A204.1 (cell line): ENCODE data around the gene TM4SF5.

Experiments
- FAIRE-seq: peaks from 2 replicates; lab custom pipeline; 2012; peaks lifted over from hg19 to GRCh38; lab: Jason Lieb, UNC

The TM4SF5 gene, protein sequence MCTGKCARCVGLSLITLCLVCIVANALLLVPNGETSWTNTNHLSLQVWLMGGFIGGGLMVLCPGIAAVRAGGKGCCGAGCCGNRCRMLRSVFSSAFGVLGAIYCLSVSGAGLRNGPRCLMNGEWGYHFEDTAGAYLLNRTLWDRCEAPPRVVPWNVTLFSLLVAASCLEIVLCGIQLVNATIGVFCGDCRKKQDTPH

DNA sequence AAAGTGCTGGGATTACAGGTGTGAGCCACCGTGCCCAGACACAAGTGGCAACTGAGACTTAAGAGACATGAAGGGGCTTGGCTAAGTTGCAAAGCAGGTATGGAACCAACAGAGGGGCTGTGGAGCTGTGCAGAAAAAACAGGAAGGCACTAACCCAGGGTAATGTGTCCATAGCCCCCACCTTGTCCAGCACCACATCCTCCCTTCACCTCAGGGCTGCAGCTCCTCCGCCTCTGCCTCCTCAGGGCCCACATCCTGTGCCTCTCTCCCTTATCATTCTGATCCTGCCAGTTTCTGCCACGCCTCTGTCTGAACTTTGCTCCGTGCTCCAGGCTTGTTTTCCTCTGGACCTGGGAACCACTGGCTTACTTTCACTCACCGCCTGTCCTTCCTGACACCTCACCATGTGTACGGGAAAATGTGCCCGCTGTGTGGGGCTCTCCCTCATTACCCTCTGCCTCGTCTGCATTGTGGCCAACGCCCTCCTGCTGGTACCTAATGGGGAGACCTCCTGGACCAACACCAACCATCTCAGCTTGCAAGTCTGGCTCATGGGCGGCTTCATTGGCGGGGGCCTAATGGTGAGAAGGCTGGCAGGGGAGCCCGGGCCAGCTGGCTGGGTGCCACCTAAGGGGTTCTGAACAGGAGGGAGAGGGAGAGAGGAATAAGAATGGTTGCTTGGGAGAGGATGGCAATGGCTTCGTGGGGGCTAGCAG is at the start of gene TM4SF5:
TM4SF5 (plus strand) TSS at position 368 of the 716 bp plus-strand sequence; CDS start at position 405, 37 bp downstream.
- no peak for FAIRE-seq

DNA sequence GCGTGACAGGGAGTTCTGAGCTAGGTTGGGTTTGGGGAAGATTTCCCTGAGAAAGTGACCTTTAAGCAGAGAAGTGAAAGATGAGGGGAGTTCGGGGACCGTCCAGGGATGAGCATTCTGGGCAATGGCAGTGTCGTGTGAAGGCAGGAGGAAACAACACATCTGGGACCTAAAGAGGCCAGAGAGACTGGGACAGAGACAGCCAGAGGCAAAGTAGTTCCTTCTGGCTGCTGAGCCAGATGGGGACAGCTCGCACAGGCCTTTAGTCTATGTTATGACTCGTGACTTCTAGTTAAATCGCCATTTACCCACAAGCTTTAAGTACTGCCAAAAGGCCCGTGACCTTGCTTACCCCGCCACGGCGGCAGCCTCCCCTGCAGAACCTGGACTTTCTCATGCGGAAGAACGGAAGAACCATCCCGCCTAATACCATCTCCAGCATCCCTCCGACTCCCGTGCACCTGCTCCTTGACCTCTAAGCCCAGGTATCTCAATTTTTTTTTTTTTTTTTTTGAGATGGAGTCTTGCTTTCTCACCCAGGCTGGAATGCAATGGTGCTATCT is 48.9 kb upstream of the TM4SF5 start:
- FAIRE-seq = no peak

DNA sequence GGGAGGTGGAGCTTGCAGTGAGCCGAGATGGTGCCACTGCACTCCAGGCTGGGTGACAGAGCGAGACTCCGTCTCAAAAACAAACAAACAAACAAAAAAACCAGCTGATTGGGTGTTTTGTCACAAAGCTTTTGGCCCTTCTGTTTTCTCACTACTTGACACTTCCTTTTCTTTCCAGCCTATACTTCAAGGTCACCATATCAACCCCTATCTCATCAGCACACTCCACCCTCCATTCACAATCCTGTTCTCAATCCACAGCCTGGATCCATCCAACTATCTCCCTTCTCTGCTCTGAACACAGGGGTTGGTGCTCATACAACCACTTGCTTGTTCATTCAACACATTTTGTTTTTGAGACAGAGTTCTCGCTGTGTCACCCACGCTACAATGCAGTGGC is 47.0 kb upstream of the TM4SF5 start:
- no peak for FAIRE-seq

DNA sequence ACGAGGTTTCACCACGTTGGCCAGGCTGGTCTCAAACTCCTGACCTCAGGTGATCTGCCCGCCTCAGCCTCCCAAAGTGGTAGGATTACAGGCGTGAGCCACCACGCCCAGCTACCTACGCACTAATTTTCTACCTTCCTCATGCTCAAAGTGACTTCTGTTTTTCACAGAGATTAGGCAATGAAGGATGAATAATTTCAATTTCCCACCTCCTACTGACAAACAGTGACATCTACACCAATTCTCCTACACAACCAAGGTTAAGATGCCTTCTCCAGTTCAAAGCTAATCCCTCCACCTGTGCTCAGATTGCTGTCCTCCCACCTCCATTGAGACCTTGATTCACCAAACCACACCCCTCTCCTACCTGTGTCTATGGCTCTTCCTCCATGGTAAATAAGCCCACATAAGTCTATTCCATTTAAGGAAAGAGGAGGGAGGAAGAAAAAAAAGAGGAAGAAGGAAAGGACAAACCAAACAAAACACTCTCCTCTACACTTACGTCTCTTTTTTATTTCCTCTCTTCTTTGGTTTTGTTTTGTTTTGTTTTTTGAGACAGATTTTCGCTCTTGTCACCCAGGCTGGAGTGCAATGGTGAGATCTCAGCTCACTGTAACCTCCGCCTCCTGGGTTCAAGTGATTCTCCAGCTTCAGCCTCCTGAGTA is 45.9 kb upstream of the TM4SF5 start:
- no peak for FAIRE-seq

DNA sequence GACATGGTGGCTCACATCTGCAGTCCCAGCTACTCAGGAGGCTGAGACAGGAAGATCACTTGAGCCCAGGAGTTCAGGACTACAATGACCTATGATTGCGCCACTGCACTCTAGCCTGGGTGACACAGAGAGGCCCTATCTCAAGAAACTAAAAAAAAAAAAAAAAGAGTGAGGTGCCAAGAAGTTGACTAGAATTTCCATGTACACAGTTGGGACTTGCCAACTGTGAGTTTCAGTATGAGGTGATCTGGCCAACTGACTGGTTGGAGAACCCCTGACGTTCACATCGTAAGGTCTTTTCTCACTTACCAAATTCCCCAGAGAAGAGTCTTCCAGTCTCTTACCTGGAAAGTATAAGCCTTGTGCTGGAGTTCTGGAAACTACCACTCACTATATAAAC is 43.6 kb upstream of the TM4SF5 start:
- FAIRE-seq = no peak

DNA sequence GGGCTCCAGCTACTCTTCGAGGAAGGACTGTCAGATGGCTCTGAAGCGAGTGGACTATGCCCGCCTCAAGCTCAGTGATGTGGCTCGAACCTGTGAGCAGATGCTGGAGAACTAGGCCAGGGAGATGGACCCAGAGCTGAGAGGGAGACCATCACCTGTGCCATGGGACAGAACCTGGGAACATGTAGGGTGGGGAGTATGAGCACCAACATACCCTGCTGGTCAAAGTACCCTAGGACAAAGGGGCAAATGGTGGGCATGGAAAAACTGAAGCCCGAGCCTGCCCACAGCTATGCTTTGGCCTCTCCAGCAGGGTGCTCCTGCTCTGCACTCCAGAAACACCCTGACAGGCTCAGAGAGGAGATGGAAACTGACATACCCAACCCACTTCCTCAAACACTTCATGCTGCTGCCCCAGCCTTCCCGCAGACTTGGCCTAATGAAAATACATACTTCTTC is 38.6 kb upstream of the TM4SF5 start:
- FAIRE-seq = no peak

DNA sequence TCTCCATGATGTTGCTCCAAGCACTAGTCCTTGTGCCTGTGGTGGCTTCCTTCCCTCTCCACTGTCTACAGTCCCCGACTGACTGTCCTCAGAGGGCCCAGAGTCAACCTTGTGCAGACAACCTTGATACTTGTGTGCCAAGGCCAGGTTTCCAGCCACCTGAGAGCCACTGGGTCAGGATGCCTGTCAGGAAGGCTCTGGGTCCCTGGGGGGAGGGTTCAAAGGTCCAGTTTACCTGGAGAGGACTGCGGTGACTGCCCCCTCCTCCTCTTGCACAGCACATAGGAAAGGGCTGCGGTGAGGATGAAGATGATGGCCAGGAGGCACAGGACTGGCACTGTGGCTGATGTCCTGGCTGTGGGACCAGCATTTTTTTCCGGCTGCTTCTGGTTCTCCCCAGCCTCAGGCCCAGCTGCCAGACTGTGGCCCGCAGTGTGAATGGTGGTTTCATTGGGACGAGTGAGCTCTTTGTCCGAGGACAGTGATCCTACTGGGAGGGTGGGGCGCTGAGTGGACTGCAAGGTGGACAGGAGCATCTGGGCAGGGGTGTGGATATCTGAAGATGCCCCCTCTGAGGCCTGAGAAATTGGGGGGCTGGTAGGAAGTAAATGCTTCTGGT is 36.7 kb upstream of the TM4SF5 start:
- no peak for FAIRE-seq

DNA sequence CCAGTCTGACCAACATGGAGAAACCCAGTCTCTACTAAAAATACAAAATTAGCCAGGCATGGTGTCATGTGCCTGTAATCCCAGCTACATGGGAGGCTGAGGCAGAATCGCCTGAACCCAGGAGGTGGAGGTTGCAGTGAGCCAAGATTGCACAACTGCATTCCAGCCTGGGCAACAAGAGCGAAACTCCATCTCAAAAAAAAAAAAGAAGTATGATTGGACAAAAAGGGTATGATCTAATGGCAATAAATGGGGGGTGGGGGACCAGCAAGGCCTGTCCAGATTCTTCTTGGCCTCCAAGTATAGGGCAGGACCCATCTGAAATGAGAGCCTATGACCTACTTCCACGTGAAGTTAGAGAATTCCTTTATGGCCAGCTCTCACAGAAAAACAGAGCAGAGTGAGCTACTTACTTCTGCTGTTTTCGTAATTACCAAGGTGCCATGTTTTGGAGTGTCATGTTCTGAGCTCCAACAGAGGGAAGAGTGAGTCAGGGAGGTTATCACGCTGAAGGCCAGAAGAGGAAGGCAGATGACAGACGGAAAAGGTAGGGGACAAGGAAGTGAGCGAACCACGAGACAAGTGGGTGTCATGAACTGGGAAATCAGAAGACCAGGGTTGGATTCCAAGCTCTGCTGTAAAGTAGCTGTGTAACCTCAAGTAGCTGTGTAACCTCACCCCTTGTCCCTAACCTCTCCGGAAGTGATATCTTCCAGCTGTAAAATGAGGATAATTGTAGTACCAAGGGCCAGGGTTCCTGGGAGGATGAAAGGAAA is 35.6 kb upstream of the TM4SF5 start:
- FAIRE-seq = no peak

DNA sequence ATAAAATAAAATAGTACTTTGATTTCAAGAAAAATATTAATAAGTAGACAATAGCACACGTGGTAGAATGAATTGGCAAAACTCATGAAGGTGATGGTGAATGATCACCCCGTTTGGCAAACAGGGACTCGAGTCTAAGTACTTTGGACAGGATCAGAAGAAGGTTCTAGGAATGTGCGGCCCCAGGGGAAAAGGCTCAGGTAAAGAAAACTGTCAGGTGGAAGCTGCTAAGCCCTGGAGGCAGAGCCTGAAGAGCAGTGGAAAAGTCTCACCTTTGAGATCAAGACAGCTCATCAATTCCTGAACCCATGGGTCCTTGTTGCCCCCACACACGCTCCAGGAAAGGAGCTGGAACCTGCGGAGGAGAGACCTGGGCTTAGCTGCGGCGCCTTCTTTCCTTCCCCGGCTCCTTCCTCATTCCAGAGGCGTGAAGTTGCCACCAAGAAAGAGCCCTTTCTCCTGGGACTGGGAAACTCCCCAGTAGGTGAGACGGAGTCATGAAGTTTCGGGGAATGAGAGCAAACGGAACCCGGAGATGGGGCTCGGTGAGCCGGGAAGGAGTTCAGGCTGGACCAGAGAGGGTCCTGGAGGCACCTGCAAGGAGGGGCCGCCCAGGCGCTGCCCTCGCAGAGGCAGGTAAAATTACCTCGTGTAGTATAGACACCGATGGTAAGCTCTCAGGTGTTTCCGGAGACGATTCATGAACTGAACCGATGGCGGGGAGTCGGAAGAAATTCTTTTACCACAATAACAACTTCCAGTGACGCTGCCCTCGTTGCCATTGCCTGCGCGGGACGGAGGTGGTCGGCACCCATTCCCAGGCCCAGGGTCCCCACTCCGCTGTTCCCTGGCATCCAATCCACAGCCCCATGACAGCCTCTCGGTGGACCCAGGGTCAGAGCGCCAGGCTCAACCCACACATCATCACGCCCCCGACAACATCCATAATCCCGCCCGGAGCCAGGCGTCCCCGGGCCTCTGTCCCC is 33.3 kb upstream of the TM4SF5 start:
- FAIRE-seq = no peak

DNA sequence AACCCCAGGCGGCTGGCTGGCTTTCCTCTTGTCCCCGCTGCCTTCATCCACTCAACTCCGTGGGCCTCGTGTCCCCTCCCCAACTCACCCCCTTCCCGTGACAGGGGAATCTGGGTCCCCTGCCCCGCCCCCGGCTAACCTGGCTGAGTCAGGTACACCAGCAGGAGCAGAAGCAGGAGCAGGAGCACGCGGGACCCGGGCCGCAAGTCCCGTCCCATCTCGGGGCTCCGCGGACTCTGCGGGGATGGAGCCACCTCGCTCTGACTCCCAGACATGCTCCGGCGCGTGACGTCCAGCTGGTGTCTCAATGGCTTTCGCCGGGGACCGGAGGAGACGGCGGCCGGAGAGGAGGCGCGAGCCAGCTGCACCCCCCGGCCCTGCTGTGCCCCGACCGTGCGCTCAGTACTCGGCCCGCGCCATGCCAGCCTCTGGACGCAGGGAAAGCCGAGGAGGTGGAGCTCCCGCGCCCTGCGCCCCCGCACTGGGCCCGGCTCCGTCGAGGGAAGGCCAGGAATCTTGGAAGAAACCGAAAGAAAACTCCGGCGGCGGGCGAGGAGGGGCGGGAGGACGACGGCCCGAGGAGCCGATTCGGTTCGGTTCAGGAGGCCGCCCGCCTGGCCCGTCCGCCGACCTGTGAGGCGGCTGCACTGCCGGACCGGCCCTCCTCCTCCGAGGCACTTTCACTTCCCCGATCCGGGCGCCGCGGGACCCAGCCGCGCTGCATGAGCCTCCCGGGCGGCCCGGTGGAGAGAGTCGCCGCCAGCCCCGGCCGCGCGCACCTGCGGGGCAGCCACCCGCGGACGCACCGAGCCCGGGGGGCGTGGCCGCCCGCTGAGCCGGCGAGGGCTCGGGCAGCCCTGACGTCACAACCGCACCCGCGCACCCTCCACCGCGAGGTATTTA is 32.3 kb upstream of the TM4SF5 start, which contains the start of the genes CXCL16 and ZMYND15:
CXCL16 (minus strand) TSS at position 807 of the 903 bp plus-strand sequence; CDS start at position 218, 589 bp downstream.
ZMYND15 (plus strand) TSS at position 712 of the 903 bp plus-strand sequence. CDS start 716 bp downstream, outside the sequence.
- no peak for FAIRE-seq

DNA sequence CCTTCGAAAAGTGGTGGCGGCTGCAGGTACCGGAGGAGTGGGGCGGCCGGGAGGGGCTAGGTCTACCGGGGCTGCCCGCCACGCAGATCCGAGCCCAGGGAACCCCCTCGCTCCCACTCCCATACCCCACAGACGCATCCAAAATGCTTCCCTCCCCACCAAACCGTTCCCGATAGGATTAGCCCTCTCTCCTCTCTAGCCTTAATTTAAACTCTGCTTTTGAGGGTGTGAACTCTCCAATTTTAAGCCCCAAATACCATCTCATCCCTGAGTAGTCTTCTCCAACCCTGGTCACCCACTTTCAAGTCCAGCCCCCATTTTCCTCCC is 31.7 kb upstream of the TM4SF5 start:
- no peak for FAIRE-seq

DNA sequence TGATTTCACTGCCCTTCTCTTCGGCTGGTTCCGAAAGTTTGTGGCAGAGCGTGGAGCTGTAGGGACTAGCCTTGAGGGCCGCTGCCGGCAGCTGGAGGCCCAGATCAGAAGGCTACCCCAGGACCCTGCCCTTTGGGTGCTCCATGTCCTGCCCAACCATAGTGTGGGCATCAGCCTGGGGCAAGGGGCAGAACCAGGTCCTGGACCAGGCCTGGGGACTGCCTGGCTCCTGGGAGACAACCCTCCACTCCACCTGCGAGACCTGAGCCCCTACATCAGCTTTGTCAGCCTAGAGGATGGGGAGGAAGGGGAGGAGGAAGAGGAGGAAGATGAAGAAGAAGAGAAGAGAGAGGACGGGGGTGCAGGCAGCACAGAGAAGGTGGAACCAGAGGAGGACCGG is 31.1 kb upstream of the TM4SF5 start:
- FAIRE-seq = no peak

DNA sequence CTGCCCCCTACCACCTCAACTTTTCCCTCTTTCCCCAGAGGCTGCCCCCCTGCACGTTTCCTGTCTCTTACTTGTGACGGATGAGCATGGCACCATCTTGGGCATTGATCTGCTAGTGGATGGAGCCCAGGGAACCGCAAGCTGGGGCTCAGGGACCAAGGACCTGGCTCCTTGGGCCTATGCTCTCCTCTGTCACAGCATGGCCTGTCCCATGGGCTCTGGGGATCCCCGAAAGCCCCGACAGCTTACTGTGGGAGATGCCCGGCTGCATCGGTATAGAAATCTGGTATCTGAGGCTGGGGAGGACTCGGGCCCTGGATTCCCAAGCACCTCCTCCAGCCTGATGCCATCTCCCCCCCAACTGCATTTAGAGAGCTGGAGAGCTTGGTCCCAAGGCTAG is 30.1 kb upstream of the TM4SF5 start:
- no peak for FAIRE-seq

DNA sequence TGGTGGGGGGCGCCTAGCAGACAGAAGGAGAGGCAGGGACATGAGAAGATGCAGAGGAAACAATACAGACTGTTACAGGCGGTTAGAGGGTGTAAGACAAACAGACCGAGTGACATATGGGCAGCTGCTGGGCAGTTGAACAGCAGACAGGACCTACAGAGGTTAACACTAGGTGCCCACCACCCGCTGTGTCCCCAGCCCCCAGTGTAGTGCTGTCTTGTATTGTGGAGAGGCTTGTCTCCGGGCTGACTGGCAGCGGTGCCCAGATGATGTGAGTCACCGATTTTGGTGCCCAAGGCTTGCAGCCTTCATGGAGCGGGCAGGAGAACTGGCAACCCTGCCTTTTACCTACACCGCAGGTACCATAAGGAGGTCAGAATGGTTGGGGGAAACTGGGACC is 29.6 kb upstream of the TM4SF5 start:
- FAIRE-seq = no peak

DNA sequence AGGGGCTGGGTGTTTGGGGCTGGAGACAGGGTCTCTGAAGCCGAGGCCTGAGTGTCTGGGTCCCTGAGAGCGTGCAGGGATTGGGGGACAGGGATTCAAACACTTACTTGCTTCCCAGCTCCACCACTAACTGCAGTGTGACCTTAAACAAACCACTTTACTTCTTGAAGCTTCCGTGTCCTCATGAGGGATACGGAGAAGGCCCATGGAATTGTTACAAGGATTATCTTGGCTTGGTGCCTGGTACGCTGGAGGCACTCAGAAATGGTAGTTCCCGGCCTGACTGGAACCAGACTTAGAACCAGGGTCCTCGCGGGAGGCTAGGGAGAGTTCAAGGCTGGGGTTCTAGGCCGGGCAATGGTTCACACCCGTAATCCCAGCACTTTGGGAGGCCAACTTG is 29.1 kb upstream of the TM4SF5 start:
- no peak for FAIRE-seq

DNA sequence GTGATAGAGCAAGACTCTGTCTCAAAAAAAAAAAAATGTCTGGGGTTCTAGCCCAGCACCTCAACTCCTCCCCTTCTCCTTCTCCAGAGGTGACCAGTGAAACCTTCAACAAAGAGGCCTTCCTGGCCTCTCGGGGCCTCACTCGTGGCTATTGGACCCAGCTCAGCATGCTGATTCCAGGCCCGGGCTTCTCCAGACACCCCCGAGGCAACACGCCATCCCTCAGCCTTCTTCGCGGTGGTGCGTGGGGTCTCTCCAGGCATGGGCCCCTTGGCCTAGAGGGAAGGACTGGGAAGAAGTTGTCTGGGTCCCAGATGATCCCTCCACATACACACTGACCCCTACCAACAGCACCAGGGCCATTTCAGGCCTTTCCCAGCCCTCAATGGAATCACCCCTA is 28.5 kb upstream of the TM4SF5 start:
- no peak for FAIRE-seq

DNA sequence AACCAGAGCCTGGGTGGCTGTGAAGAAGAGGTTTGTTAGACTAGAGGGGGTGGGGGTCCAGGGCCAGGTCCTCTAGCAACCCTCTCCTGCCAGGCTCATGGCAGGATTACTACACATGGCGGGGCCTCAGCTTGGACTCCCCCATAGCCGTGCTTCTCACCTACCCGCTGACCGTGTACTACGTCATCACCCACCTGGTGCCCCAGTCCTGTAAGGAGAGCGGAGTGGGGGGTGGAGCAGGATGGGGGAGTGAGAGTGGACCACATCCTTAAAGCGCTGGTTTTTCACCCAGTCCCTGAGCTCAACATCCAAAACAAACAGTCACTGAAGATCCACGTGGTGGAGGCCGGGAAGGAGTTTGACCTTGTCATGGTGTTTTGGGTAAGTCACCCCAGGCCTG is 27.8 kb upstream of the TM4SF5 start:
- no peak for FAIRE-seq

DNA sequence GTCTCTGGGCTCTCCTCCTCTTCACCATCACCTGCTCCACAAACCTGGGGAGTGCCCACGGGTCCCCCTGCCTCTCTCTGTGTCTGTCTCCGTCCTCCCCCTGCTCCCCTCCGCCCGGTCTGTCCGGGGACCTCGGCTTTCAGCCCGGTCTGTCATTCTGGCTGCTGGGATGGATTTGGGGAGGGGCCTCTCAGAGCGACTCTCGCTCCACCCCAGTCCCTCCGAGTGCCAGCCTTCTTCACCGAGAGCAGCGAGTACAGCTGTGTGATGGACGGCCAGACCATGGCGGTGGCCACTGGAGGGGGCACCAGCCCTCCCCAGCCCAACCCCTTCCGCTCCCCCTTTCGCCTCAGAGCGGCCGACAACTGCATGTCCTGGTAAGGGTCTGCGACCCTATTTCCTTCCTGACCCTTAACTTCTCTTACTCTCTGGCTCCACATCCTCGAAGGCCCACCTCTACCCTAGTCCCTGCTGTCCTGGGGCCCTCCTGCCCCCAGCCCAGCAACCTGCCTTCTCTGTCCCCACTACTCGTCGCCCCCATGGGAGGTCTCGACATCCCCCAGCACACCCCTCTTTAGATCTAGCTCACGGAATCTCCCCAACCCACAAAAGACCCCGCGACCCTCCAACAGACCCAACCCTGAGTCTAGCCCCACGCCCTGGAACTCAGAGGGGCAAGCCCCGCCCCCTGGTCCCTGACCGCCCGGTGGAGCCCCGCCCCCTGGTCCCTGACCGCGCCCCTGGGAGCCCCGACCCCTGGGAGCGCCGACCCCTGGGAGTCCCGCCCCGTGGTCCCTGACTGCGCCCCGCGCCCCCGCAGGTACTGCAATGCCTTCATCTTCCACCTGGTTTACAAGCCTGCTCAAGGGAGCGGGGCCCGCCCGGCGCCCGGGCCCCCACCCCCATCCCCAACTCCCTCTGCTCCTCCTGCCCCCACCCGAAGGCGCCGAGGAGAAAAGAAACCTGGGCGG is 26.4 kb upstream of the TM4SF5 start:
- FAIRE-seq = no peak
